ENCODE data around the gene DLGAP1.

GRCh38 chr18:3665780-3666525 is 789.2 kb downstream of the DLGAP1 start:
- no peak for TF ChIP-seq ISL1 (CRISPR knock-in tag; IDR thresholded peaks at IDR 0.05)
- TF ChIP-seq CSDC2 (CRISPR knock-in tag; IDR thresholded peaks at IDR 0.05): no peak

Measured in SK-N-SH treated with all-trans-retinoic acid at 6 μM for 48 hours (cell line).